Tibial nerve (tissue), 4 donors: ENCODE measurements around the gene PLCB4. TPM values are rescaled to one million over a fixed set of nuclear protein-coding genes. Genes with fewer than 3 reads are reported as not detected.

ENCODE experiments used
- DNase-seq, 2 donors: peaks; one replicate each; pipeline ENCODE4 v3.0.0-alpha.2; 2019; ENCODE audit warnings: low spot score in 2 of 2
- H3K27ac ChIP-seq, 4 donors: fragments of 200-600 bp; sonication (generic) in 3 of 4; one replicate each; pipeline ENCODE4 v1.5.1; 2017 to 2019; ENCODE audit warnings: mild to moderate bottlenecking in 1 of 4
- H3K27me3 ChIP-seq, 2 donors: fragments of 200-600 bp; sonication (generic) in 1 of 2; one replicate each; pipeline versions ENCODE4 v1.5.1 to v1.6.0; 2017 to 2019
- H3K36me3 ChIP-seq, 3 donors: fragments of 200-600 bp; sonication (generic); one replicate each; pipeline ENCODE4 v1.5.1; 2018 to 2019
- H3K4me1 ChIP-seq, 4 donors: fragments of 200-600 bp; sonication (generic) in 3 of 4; one replicate each; pipeline ENCODE4 v1.5.1; 2017 to 2019
- H3K4me3 ChIP-seq, 4 donors: fragments of 200-600 bp; sonication (generic) in 3 of 4; one replicate each; pipeline ENCODE4 v1.5.1; 2017 to 2019; ENCODE audit warnings: mild to moderate bottlenecking in 1 of 4, moderate library complexity in 1 of 4
- H3K9me3 ChIP-seq, 4 donors: fragments of 200-600 bp; sonication (generic) in 3 of 4; one replicate each; pipeline ENCODE4 v1.5.1; 2017 to 2019
- EP300 ChIP-seq, 2 donors: sonication (generic); formaldehyde crosslinking; IDR thresholded peaks; one replicate each; pipeline ENCODE4 v1.6.1; 2017; ENCODE audit warnings: antibody characterized with exemption in 2 of 2, mild to moderate bottlenecking in 1 of 2
- POLR2A ChIP-seq, 2 donors: fragments of 450-650 bp; IDR thresholded peaks; one replicate each; pipeline ENCODE4 v1.6.1; 2017; ENCODE audit warnings: antibody characterized with exemption in 2 of 2, mild to moderate bottlenecking in 2 of 2, moderate library complexity in 2 of 2
- WGBS, 2 donors: methylation state at CpG; one replicate each; pipeline ENCODE4 v1.1.5; 2018; 5-methylcytosine and 5-hydroxymethylcytosine counted together
- total RNA-seq, 4 donors: library from RNA; depleted of rRNA; stranded (reverse); fragments of >200 nt; gene quantifications; one replicate each; pipeline ENCODE4 v1.1.0, GENCODE V29; 2016
- TF ChIP-seq, protein P1 (sequence below), 5 experiments: fragments of 200-600 bp in 3 of 5; fragments of 450-650 bp in 2 of 5; sonication (generic) in 3 of 5; IDR thresholded peaks; one replicate each; pipeline ENCODE4 v1.5.1; 2016 to 2019; ENCODE audit warnings: antibody characterized with exemption in 5 of 5, mild to moderate bottlenecking in 3 of 5, moderate library complexity in 2 of 5

The PLCB4 gene
- total RNA-seq = 10 to 100 TPM; 35.7 to 52.9 (median 40.1) TPM

DNA sequence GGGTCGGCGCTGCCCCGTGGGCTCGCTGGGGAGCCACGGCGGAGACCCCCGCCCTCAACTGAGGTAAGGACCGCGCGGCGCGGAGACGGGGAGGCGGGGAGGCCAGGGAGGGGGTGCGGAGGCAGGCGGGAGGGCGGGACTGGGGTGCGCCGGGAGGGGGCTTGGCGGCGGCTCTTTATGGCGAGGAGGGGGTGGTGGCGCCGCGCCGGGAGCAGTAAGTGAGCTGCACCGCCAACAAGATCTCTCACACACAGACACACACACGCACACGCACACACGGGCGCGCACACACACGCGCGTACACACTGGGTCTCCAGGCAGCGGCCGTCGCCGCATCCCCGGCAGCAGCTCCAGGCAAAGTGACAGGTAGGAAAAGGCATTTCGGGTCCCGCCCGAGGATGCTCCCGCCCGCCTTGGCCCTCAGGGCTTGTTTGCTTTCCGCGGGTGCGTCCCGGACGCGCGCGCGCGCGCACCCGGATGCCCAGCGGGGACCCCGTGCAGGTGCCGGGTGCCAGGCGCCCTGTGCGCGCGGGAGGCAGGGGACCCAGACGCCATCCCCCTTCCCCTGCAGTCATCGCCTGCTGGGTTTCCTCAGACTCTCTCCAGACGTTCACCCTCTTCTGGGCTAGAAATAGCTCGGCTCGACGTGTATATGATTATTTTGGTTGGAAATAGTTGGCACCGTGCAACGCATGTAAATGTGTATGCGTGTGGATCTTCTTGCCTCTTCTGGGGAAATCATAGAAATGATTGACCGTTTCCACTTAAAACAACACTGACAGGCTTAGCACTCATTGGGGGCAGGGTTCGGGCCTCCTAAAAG is at the start of gene PLCB4:
Gene PLCB4 (plus strand): TSS at position 247 of the 823 bp plus-strand sequence. CDS start 238,728 bp downstream, outside the sequence.
- peak within 1 kb of the TSS; percentile 65 to 90 (median 67) for H3K4me3 ChIP-seq
- peak in 1 of 2 donors; percentile 15 for DNase-seq
- peak within 1 kb of the TSS; percentile 68 to 91 (median 87) for H3K27ac ChIP-seq
- TF ChIP-seq EP300 (IDR thresholded peaks at IDR 0.05) = peak in 1 of 2 donors; percentile 19
- TF ChIP-seq POLR2A (IDR thresholded peaks at IDR 0.05) = no peak
- no peaks in the 10 kb centered on the region for H3K36me3 ChIP-seq
- WGBS, 2 donors = 0% methylated on average over 32 to 49 of the region's 75 CpGs
- H3K4me1 ChIP-seq = peaks cover 0 to 38% (median 5%) of the 10 kb centered on the region in 4 donors
- no peaks in the 10 kb centered on the region for H3K27me3 ChIP-seq
- H3K9me3 ChIP-seq = no peaks in the 10 kb centered on the region

DNA sequence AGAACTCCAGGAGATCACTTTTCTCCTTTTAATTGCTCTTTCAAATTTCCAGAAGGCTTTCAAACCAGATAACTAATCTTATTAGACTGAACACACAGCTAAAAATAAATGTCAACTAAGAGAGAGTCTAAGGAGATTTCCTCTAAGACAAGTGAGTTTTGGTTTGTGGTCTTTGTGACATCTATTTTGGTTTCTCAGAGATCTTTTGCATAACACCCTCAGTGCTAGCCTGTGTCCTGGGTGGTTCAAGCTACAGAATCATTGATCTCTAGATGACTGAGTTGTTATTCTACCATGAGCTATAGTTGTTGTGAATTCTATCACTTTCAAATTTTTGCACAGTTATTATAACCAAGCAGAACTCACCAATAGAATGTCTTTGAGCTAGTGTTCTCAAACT is 49.1 kb upstream of the PLCB4 start:
- Histone ChIP-seq H3K4me1 (no peaks in the 10 kb centered on the region), H3K9me3 (no peaks in the 10 kb centered on the region), H3K27me3 (no peaks in the 10 kb centered on the region), H3K36me3 (no peaks in the 10 kb centered on the region), H3K27ac (no peak overlapping the region), H3K4me3 (no peak overlapping the region)
- no peak for TF ChIP-seq EP300 (IDR thresholded peaks at IDR 0.05)
- no peak for DNase-seq

DNA sequence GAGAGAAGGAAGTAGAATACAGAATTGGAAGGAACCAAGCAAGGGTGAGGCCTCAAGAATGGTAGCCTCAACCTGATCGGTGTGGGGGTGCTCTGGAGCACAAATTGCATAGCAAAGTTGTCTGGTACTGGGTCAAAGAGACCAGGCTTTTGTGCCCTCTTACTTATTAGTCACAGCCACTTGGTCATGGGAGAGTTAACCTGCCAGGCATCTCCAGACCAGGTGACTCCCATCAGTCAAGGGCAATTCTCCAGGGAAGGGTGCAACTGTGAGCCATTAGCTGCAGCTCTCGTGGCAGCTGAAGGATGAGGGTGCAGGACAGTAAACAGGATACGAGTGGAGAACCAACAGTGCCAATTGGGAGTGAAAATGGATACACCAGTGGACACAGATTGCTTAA is 47.7 kb upstream of the PLCB4 start:
- H3K27me3 ChIP-seq = no peaks in the 10 kb centered on the region
- no peak for TF ChIP-seq EP300 (IDR thresholded peaks at IDR 0.05)
- TF ChIP-seq, protein P1, sequence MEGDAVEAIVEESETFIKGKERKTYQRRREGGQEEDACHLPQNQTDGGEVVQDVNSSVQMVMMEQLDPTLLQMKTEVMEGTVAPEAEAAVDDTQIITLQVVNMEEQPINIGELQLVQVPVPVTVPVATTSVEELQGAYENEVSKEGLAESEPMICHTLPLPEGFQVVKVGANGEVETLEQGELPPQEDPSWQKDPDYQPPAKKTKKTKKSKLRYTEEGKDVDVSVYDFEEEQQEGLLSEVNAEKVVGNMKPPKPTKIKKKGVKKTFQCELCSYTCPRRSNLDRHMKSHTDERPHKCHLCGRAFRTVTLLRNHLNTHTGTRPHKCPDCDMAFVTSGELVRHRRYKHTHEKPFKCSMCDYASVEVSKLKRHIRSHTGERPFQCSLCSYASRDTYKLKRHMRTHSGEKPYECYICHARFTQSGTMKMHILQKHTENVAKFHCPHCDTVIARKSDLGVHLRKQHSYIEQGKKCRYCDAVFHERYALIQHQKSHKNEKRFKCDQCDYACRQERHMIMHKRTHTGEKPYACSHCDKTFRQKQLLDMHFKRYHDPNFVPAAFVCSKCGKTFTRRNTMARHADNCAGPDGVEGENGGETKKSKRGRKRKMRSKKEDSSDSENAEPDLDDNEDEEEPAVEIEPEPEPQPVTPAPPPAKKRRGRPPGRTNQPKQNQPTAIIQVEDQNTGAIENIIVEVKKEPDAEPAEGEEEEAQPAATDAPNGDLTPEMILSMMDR (IDR thresholded peaks at IDR 0.05) = no peak
- TF ChIP-seq POLR2A (IDR thresholded peaks at IDR 0.05) = no peak
- H3K36me3 ChIP-seq = no peaks in the 10 kb centered on the region
- WGBS, 2 donors = 81 to 86% methylated on average over 3 of the region's 3 CpGs
- H3K4me3 ChIP-seq = no peak overlapping the region
- H3K9me3 ChIP-seq = no peaks in the 10 kb centered on the region
- no peaks in the 10 kb centered on the region for H3K4me1 ChIP-seq
- H3K27ac ChIP-seq = no peak overlapping the region
- DNase-seq = no peak

DNA sequence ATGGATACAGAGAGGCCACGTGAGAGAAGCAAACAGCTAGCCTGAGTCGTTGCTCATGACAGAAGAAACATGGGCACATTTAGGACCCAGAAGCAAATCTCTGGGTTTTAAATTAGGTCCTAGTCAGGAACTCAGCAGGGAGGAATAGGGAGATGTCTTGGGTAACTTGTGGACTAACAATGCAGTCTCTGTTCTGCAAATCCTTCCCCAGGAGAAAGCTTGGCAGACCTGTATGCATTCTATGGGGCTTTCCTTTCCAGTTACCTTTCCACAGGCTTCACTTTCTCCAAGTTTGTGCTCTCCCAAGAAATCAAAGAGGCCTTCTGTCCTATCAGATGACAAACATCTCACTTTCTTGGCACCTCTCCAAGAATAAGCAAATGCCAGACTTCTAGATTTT is 47.2 kb upstream of the PLCB4 start:
- WGBS, 2 donors = 43 to 46% methylated on average over 2 of the region's 2 CpGs
- no peak for TF ChIP-seq EP300 (IDR thresholded peaks at IDR 0.05)
- no peak for TF ChIP-seq POLR2A (IDR thresholded peaks at IDR 0.05)
- TF ChIP-seq, protein P1 (IDR thresholded peaks at IDR 0.05) = no peak

DNA sequence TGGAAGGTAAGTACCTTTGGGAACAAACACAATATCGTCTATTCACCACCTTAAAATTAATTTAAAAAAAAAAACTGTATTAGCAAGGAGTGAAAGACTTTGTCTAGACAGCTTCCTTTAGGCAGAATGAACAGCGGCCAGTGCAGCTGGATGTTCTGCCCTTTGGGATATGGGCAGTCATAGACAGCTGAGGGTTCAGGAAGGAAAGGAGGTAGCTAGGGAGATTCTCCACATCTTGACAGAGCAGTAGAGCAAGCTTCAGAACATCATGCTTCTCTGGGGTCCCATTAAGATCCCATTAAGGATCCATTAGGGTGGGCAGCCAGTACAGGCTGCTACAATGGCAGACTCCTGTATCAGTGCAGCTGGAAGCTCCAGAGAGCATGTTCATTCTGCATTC is 46.5 kb upstream of the PLCB4 start:
- WGBS, 2 donors = 82 to 83% methylated on average over 2 of the region's 2 CpGs
- Histone ChIP-seq H3K27ac (no peak overlapping the region), H3K4me1 (no peaks in the 10 kb centered on the region), H3K4me3 (no peak overlapping the region), H3K27me3 (no peaks in the 10 kb centered on the region), H3K9me3 (no peaks in the 10 kb centered on the region), H3K36me3 (no peaks in the 10 kb centered on the region)
- no peak for DNase-seq
- TF ChIP-seq POLR2A (IDR thresholded peaks at IDR 0.05) (no peak), EP300 (IDR thresholded peaks at IDR 0.05) (no peak)
- TF ChIP-seq, protein P1 (IDR thresholded peaks at IDR 0.05) = no peak

More for the DNA sequence above, 47.2 kb upstream of the PLCB4 start:
- DNase-seq = no peak
- Histone ChIP-seq H3K4me3 (no peak overlapping the region), H3K27me3 (no peaks in the 10 kb centered on the region), H3K27ac (no peak overlapping the region), H3K36me3 (no peaks in the 10 kb centered on the region), H3K4me1 (no peaks in the 10 kb centered on the region), H3K9me3 (no peaks in the 10 kb centered on the region)

DNA sequence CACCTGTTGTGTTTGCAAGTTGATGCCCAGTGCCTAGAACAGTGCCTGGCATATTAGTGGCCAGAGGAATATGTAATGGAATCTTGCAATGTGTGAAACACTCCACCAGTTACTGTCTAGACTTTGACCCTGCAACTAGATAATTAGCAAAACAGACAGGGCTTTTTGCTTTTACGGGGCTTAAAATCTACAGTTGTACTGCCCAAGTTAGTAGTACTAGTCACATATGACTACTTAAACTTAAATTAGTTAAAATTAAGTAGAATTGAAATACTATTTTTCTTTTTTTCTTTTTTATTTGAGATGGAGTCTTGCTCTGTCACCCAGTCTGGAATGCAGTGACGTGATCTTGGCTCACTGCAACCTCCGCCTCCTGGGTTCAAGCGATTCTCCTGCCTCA is 44.3 kb upstream of the PLCB4 start:
- no peaks in the 10 kb centered on the region for H3K27me3 ChIP-seq
- no peak overlapping the region for H3K4me3 ChIP-seq
- H3K4me1 ChIP-seq = no peaks in the 10 kb centered on the region
- no peaks in the 10 kb centered on the region for H3K9me3 ChIP-seq
- no peak overlapping the region for H3K27ac ChIP-seq
- no peaks in the 10 kb centered on the region for H3K36me3 ChIP-seq
- TF ChIP-seq, protein P1 (IDR thresholded peaks at IDR 0.05) = no peak
- no peak for DNase-seq
- 93 to 98% methylated on average over 4 of the region's 4 CpGs for WGBS, 2 donors
